DOHH2 (cell line): ENCODE data around the gene POR.

Source experiments
- H3F3A ChIP-seq: fragments of 200-600 bp; sonication (generic), shearing (Covaris generic); 2 replicates; pipeline ENCODE4 v1.6.0; 2016; ENCODE audit warnings: antibody characterized with exemption, mild to moderate bottlenecking; ENCODE audit not compliant: control insufficient read depth, insufficient read depth
- H3K27ac ChIP-seq: fragments of 200-600 bp; sonication (generic); 2 replicates; pipeline ENCODE4 v1.5.1; 2014; ENCODE audit warnings: low read depth, mild to moderate bottlenecking, low read length, moderate library complexity
- H3K27me3 ChIP-seq: fragments of 200-600 bp; sonication (generic); 2 replicates; pipeline ENCODE4 v1.6.1; 2014; ENCODE audit warnings: mild to moderate bottlenecking, low read length, mixed read lengths; ENCODE audit not compliant: control insufficient read depth
- H3K36me3 ChIP-seq: fragments of 200-600 bp; sonication (generic); 2 replicates; pipeline ENCODE4 v1.6.1; 2014; ENCODE audit warnings: mild to moderate bottlenecking, low read length, moderate library complexity, mixed read lengths; ENCODE audit not compliant: control insufficient read depth
- H3K4me1 ChIP-seq: fragments of 200-600 bp; sonication (generic); 2 replicates; pipeline ENCODE4 v1.6.1; 2014; ENCODE audit warnings: mild to moderate bottlenecking, low read length, mixed read lengths; ENCODE audit not compliant: control insufficient read depth
- H3K4me2 ChIP-seq: fragments of 200-600 bp; sonication (generic); 2 replicates; pipeline ENCODE4 v1.6.0; 2014; ENCODE audit warnings: mild to moderate bottlenecking, low read length, moderate library complexity
- H3K4me3 ChIP-seq: fragments of 200-600 bp; sonication (generic); 2 replicates; pipeline ENCODE4 v1.5.1; 2014; ENCODE audit warnings: mild to moderate bottlenecking, low read length, mixed read lengths
- H3K79me2 ChIP-seq: fragments of 200-600 bp; sonication (generic); 2 replicates; pipeline ENCODE4 v1.6.1; 2014; ENCODE audit warnings: mild to moderate bottlenecking, low read length, mixed read lengths; ENCODE audit not compliant: control insufficient read depth
- H3K9me2 ChIP-seq: fragments of 200-600 bp; sonication (generic); replicated peaks from 2 replicates; pipeline ENCODE4 v1.6.1; 2014; ENCODE audit warnings: mild to moderate bottlenecking, low read length, mixed read lengths; ENCODE audit not compliant: control insufficient read depth
- H3K9me3 ChIP-seq: fragments of 200-600 bp; sonication (generic); 2 replicates; pipeline ENCODE4 v1.6.1; 2014; ENCODE audit warnings: antibody characterized with exemption, low read length, mixed read lengths; ENCODE audit not compliant: control insufficient read depth, insufficient read depth
- H4K20me1 ChIP-seq: fragments of 200-600 bp; sonication (generic); 2 replicates; pipeline ENCODE4 v1.6.0; 2014; ENCODE audit warnings: low read depth, mild to moderate bottlenecking, antibody characterized with exemption, low read length, moderate library complexity; ENCODE audit not compliant: control insufficient read depth, insufficient read depth
- EZH2phosphoT487 ChIP-seq: fragments of 200-600 bp; sonication (generic); IDR thresholded peaks from 2 replicates; pipeline ENCODE4 v1.6.1; 2017; ENCODE audit warnings: borderline replicate concordance, mild to moderate bottlenecking, antibody characterized with exemption, low read length, moderate library complexity, mixed read lengths
- TF ChIP-seq, protein P1 (sequence below): fragments of 200-600 bp; sonication (generic); IDR thresholded peaks from one replicate; pipeline ENCODE4 v1.5.1; 2014; ENCODE audit warnings: antibody characterized with exemption, mild to moderate bottlenecking, low read depth, low read length; ENCODE audit not compliant: poor library complexity, severe bottlenecking

POR gene

DNA sequence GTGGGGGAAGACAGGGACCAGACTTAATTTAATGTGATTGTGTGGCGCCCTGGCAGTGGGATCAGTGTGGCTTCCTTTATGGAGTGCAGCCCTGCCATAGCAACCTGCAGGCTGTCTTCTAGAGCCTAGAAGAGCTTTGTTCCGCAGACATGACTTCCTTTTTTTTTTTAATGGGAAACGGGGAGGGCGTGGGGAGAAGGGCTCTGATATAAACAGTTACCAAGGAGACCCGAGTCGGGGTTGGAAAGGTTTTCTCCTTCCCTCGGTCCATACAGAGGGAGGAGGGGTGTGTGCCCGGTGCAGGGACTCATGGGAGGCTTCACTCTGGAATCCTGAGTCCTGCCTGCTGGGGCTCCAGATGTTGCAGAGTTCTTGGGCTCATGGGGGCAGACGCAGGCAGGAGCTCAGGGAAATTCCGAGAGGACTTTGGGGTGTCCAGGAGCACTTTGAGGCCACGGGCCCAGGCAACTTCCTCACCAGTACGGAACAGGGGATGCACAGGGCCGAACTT is 52.6 kb downstream of the POR start:
- no peaks in the 10 kb centered on the region for H3F3A ChIP-seq
- TF ChIP-seq, protein P1, sequence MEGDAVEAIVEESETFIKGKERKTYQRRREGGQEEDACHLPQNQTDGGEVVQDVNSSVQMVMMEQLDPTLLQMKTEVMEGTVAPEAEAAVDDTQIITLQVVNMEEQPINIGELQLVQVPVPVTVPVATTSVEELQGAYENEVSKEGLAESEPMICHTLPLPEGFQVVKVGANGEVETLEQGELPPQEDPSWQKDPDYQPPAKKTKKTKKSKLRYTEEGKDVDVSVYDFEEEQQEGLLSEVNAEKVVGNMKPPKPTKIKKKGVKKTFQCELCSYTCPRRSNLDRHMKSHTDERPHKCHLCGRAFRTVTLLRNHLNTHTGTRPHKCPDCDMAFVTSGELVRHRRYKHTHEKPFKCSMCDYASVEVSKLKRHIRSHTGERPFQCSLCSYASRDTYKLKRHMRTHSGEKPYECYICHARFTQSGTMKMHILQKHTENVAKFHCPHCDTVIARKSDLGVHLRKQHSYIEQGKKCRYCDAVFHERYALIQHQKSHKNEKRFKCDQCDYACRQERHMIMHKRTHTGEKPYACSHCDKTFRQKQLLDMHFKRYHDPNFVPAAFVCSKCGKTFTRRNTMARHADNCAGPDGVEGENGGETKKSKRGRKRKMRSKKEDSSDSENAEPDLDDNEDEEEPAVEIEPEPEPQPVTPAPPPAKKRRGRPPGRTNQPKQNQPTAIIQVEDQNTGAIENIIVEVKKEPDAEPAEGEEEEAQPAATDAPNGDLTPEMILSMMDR = no peak
- TF ChIP-seq EZH2phosphoT487 = no peak
- H3K79me2 ChIP-seq = no peaks in the 10 kb centered on the region
- no peaks in the 10 kb centered on the region for H3K9me3 ChIP-seq
- no peak overlapping the region for H3K4me3 ChIP-seq
- no peaks in the 10 kb centered on the region for H3K9me2 ChIP-seq
- H3K27ac ChIP-seq = no peak overlapping the region
- H3K4me1 ChIP-seq = no peaks in the 10 kb centered on the region
- 0 out of 2 replicates have a peak, but pooled peaks cover 3% of the 10 kb centered on the region for H4K20me1 ChIP-seq
- H3K4me2 ChIP-seq = no peak overlapping the region
- no peaks in the 10 kb centered on the region; the same call in 1 of the 2 replicates for H3K36me3 ChIP-seq
- no peaks in the 10 kb centered on the region for H3K27me3 ChIP-seq

DNA sequence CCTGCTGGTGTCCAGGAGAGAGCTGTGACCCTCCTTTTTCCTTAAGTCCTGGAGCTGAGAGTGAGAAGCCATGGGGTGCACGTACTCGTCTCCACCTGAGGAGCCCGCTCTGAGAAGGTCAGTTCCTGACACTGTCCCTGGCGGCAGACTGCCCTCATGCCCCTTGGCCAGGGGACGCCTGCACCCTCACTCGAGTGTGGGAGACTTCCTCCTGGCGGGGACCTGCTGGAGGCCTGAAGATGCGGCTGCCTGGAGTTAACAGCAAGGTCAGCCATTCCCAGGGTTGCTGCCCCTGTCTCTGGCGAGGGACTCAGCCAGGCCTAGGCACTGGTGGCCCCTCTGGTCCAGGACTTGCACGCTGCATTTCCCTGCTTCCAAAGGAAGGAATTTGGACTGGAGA is 53.1 kb downstream of the POR start:
- no peak for TF ChIP-seq EZH2phosphoT487
- TF ChIP-seq, protein P1 = no peak
- H3K9me2 ChIP-seq = no peaks in the 10 kb centered on the region
- H4K20me1 ChIP-seq = 0 out of 2 replicates have a peak, but pooled peaks cover 3% of the 10 kb centered on the region
- H3K36me3 ChIP-seq = no peaks in the 10 kb centered on the region; the same call in 1 of the 2 replicates
- H3F3A ChIP-seq = no peaks in the 10 kb centered on the region
- H3K4me2 ChIP-seq = no peak overlapping the region
- no peak overlapping the region for H3K4me3 ChIP-seq
- H3K9me3 ChIP-seq = no peaks in the 10 kb centered on the region
- no peaks in the 10 kb centered on the region for H3K4me1 ChIP-seq
- no peaks in the 10 kb centered on the region for H3K27me3 ChIP-seq
- no peak overlapping the region for H3K27ac ChIP-seq
- H3K79me2 ChIP-seq = no peaks in the 10 kb centered on the region

DNA sequence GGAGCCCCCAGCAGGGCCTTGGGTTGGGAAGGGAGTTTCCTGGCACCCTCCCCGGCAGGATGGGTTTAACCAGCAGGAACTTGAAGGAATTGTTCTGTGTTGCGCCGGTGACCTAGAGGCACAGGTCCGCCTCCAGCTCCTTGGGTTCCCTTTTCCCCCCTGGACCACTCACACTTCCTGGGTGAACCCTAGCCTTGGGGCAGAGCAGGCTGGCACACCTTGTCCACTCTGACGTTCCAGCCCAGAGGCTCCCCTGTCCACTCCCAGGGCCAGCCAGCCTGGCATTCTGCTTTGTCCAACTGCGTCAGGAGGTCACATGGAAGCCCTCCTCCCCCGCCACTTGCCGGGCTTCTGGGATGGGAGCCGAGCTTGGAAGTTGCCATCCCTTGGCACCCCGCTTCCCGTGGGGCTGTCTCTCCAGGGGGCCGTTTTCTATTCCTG is 53.6 kb downstream of the POR start:
- Histone ChIP-seq H3K9me2 (no peaks in the 10 kb centered on the region), H3K36me3 (no peaks in the 10 kb centered on the region; the same call in 1 of the 2 replicates), H3F3A (no peaks in the 10 kb centered on the region), H3K79me2 (no peaks in the 10 kb centered on the region), H3K27me3 (no peaks in the 10 kb centered on the region), H4K20me1 (no peaks in the 10 kb centered on the region), H3K4me2 (no peak overlapping the region), H3K4me1 (no peaks in the 10 kb centered on the region), H3K9me3 (no peaks in the 10 kb centered on the region), H3K4me3 (no peak overlapping the region), H3K27ac (no peak overlapping the region)
- TF ChIP-seq EZH2phosphoT487 = no peak
- TF ChIP-seq, protein P1 = no peak
